ENCODE measurements around the gene TMEM119. TPM values are rescaled to one million over a fixed set of nuclear protein-coding genes. Genes with fewer than 3 reads are reported as not detected.

TMEM119 gene
- total and polyA plus RNA-seq, 2 of the 4 experiments (the other 2 are of a cell fraction) = 8.1 to 9.2 TPM

DNA sequence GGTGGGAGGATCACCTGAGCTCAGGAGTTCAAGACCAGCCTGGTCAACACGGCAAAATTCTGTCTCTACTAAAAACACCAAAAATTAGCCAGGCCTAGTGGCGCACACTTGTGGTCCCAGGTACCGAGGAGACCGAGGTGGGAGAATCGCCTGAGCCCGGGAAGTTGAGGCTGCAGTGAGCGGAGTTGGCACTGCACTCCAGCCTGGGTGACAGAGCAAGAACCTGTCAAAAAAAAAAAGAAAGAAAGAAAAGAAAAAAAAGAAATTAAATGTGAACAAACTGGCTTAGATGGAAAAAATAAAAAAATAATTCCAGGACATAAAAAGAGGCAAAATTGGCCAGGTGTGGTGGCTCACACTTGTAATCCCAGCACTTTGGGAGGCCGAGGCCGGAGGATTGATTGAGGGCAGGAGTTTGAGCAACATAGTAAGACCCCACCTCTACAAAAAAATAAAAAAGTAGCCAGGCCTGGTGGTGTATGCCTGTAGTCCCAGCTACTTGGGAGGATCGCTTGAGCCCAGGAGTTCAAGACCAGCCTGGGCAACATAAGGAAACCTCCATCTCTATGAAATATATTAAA, 3.5 kb downstream of the TMEM119 start:
- Histone ChIP-seq H3K9me1 (ENCODE audit: insufficient read depth, low read length) (peaks cover 7% of the 10 kb centered on the region; the same call in 1 of the 2 replicates), H2AK5ac (ENCODE audit: low read depth, low read length) (no peak overlapping the region), H4K20me1 (ENCODE audit: insufficient read depth, low read length) (no peaks in the 10 kb centered on the region), H3K14ac (replicated peaks; ENCODE audit: low read depth, low read length) (no peak overlapping the region), H3K27ac (ENCODE audit: insufficient read depth, low read length) (no peak overlapping the region), H2AK9ac (replicated peaks; ENCODE audit: low read depth, low read length, poor library complexity) (no peak overlapping the region), H3K9me3 (ENCODE audit: control insufficient read depth, insufficient read depth, low read length) (no peaks in the 10 kb centered on the region), H4K5ac (ENCODE audit: low read depth, low read length) (no peak overlapping the region), H2BK5ac (ENCODE audit: low read depth, low read length, poor library complexity, severe bottlenecking) (no peak overlapping the region), H2BK120ac (ENCODE audit: low read depth, low read length) (no peak overlapping the region), H3K56ac (ENCODE audit: extremely low read depth, insufficient read depth, low read length) (no peak overlapping the region), H3K4me2 (ENCODE audit: low read depth, low read length) (no peak overlapping the region), H3K79me1 (ENCODE audit: low read depth in 1 of 2, low read length in 2 of 2) (peaks cover 0 to 7% of the 10 kb centered on the region in 2 experiments; a peak in 2 of 4 replicates), H3K4ac (ENCODE audit: low read depth, low read length) (no peak overlapping the region), H4K8ac (ENCODE audit: low read depth in 2 of 2, low read length in 2 of 2) (no peak overlapping the region), H2AFZ (replicated peaks; ENCODE audit: low read length, poor library complexity) (no peak overlapping the region), H3K27me3 (ENCODE audit: control insufficient read depth, insufficient read depth, low read length) (peaks cover 5% of the 10 kb centered on the region; the same call in 1 of the 2 replicates), H2BK20ac (ENCODE audit: low read depth, low read length) (no peak overlapping the region), H3K4me1 (ENCODE audit: control insufficient read depth, insufficient read depth, low read length) (peaks cover 4% of the 10 kb centered on the region; the same call in 1 of the 2 replicates), H3K23ac (ENCODE audit: low read depth, low read length) (no peak overlapping the region), H4K91ac (ENCODE audit: insufficient read depth, low read depth, low read length) (no peak overlapping the region), H2BK15ac (ENCODE audit: low read depth, low read length) (no peak overlapping the region), H3K18ac (ENCODE audit: low read depth, low read length) (no peak overlapping the region), H3K36me3 (ENCODE audit: control insufficient read depth, insufficient read depth, low read length) (peaks cover 2% of the 10 kb centered on the region; the same call in 1 of the 2 replicates), H3K9ac (ENCODE audit: low read depth, low read length) (no peak overlapping the region), H3K4me3 (ENCODE audit: insufficient read depth, low read depth, low read length) (no peak overlapping the region)
- DNase-seq = no peak
- no TSS peak for BruUV-seq (replicated peaks)
- in situ Hi-C loops (cut with MboI; ENCODE audit: low sequenced_read_pairs) (no loop called here), intact Hi-C loops (cut with micrococcal nuclease) (no loop called here), dilution Hi-C loops (cut with HindIII; ENCODE audit: low sequenced_read_pairs, unreplicated experiment) (no loop called here)
- ChIA-PET CTCF (no interaction called here), POLR2A (ENCODE audit: unreplicated experiment) (no interaction called here)
- no peak for TF ChIP-seq RAD21 (IDR thresholded peaks at IDR 0.05; ENCODE audit: low read length)
- no peak for TF ChIP-seq RFX5 (IDR thresholded peaks at IDR 0.05; ENCODE audit: low read depth, low read length)
- TF ChIP-seq POLR2A (IDR thresholded peaks at IDR 0.05; ENCODE audit: low read depth, low read length) = no peak
- TF ChIP-seq RCOR1 (IDR thresholded peaks at IDR 0.05; ENCODE audit: insufficient replicate concordance, low read length) = no peak
- no peak for ATAC-seq (ENCODE audit: low read depth)
- 82% methylated on average over 3 of the region's 10 CpGs; no CpG with 5 or more reads in 1 of the 2 experiments for WGBS, 2 experiments (ENCODE audit: extremely low coverage in 2 of 2, insufficient read length in 1 of 2)

Measured in IMR-90 (cell line).